Aorta (tissue), 5 donors: ENCODE measurements around the gene EVL. TPM values are rescaled to one million over a fixed set of nuclear protein-coding genes. Genes with fewer than 3 reads are reported as not detected.

Source experiments
- ATAC-seq: fragments of 200-7000 bp; cut with Tn5 transposase; one replicate; pipeline ENCODE4 v1.9.1; 2022; ENCODE audit warnings: moderate library complexity; ENCODE audit not compliant: low FRiP score
- DNase-seq, 2 donors: peaks; one replicate each; pipeline ENCODE4 v3.0.0-alpha.2; 2020
- H3K27ac ChIP-seq, 2 donors: one replicate each; pipeline ENCODE4 v1.5.1; 2013; ENCODE audit warnings: low read length in 2 of 2, mild to moderate bottlenecking in 2 of 2, moderate library complexity in 2 of 2, control low read depth in 1 of 2, inconsistent platforms in 1 of 2, low read depth in 1 of 2
- H3K27me3 ChIP-seq, 2 donors: one replicate each; pipeline ENCODE4 v1.6.1; 2013; ENCODE audit warnings: control low read depth in 1 of 2, low read length in 1 of 2, mild to moderate bottlenecking in 1 of 2, moderate library complexity in 1 of 2; ENCODE audit not compliant: insufficient read depth in 2 of 2, control insufficient read depth in 1 of 2
- H3K36me3 ChIP-seq, 2 donors: one replicate each; pipeline ENCODE4 v1.6.1; 2013; ENCODE audit warnings: control low read depth in 1 of 2, low read length in 1 of 2, mild to moderate bottlenecking in 1 of 2; ENCODE audit not compliant: insufficient read depth in 2 of 2, control insufficient read depth in 1 of 2
- H3K4me1 ChIP-seq, 2 donors: one replicate each; pipeline ENCODE4 v1.6.1; 2013; ENCODE audit warnings: low read length in 2 of 2, control low read depth in 1 of 2, mild to moderate bottlenecking in 1 of 2, moderate library complexity in 1 of 2; ENCODE audit not compliant: insufficient read depth in 2 of 2, control insufficient read depth in 1 of 2
- H3K4me3 ChIP-seq, 2 donors: one replicate each; pipeline ENCODE4 v1.5.1; 2013; ENCODE audit warnings: low read length in 2 of 2, control low read depth in 1 of 2, mild to moderate bottlenecking in 1 of 2
- H3K9me3 ChIP-seq: one replicate; pipeline ENCODE4 v1.6.1; 2013; ENCODE audit warnings: mild to moderate bottlenecking, low read length; ENCODE audit not compliant: control insufficient read depth
- WGBS, 2 donors: extraction: QIAGEN DNeasy Blood & Tissue Kit; methylation state at CpG; one replicate each; pipeline ENCODE4 v1.1.7; 2013; 5-methylcytosine and 5-hydroxymethylcytosine counted together
- intact Hi-C, 2 donors: fragments of 100-400 bp; cut with DNase I; formaldehyde crosslinking; loops; one replicate each; pipeline versions ENCODE4 v1.14.2 to v1.15.0; 2022
- polyA plus RNA-seq, 2 donors: library from polyadenylated mRNA; stranded (reverse); fragments of 200-250 nt; gene quantifications; one replicate each; pipeline ENCODE4 v1.2.3, GENCODE V29; 2013
- total RNA-seq, 2 donors: library from RNA; stranded (reverse); fragmentation: NEBNext Ultra II Directional; extraction: Animal tissue kit (Norgen Biotek cat#: 25700); gene quantifications; one replicate each; pipeline ENCODE4 v1.2.1, GENCODE V29; 2021
- donor health status: healthy with polysubstance abuse.
- donor health status: Bipolar disorder and iron deficiency.
- donor health status: DM: no; HTN: no; CAD: no.
- donor health status: DM: no; HTN: no; CAD: no.
- donor health status: DM: yes; HTN: yes; CAD: no.

The EVL gene
- total and polyA plus RNA-seq, 4 donors, result 21.3 to 133 (median 55.7) TPM

GRCh38 chr14:100067481-100067880 is 2.3 kb downstream of the EVL start:
- intact Hi-C loops, result no loop called here
- ATAC-seq, result no peak
- WGBS, 2 donors, result 90 to 91% methylated on average over 6 of the region's 6 CpGs
- Histone ChIP-seq H3K36me3 (no peaks in the 10 kb centered on the region), H3K27ac (no peak overlapping the region), H3K4me3 (no peak overlapping the region), H3K9me3 (no peaks in the 10 kb centered on the region), H3K4me1 (no peaks in the 10 kb centered on the region), H3K27me3 (no peaks in the 10 kb centered on the region)
- DNase-seq, result no peak

GRCh38 chr14:100067971-100068959 is 3.0 kb downstream of the EVL start:
- DNase-seq, result peak in 1 of 2 donors; percentile 69
- Histone ChIP-seq H3K27ac (no peak overlapping the region), H3K4me3 (no peak overlapping the region), H3K27me3 (no peaks in the 10 kb centered on the region), H3K36me3 (no peaks in the 10 kb centered on the region), H3K9me3 (no peaks in the 10 kb centered on the region), H3K4me1 (no peaks in the 10 kb centered on the region)
- intact Hi-C loops, result no loop called here
- peak; percentile 36 for ATAC-seq
- 91 to 94% methylated on average over 18 of the region's 18 CpGs for WGBS, 2 donors

GRCh38 chr14:100069161-100069800 is 4.1 kb downstream of the EVL start:
- no peaks in the 10 kb centered on the region for H3K9me3 ChIP-seq
- ATAC-seq (no peak), DNase-seq (no peak)
- H3K4me1 ChIP-seq, result no peaks in the 10 kb centered on the region
- WGBS, 2 donors, result 96 to 99% methylated on average over 9 of the region's 9 CpGs
- H3K27me3 ChIP-seq, result no peaks in the 10 kb centered on the region
- H3K27ac ChIP-seq, result no peak overlapping the region
- intact Hi-C loops, result no loop called here
- no peaks in the 10 kb centered on the region for H3K36me3 ChIP-seq
- H3K4me3 ChIP-seq, result no peak overlapping the region

- Histone ChIP-seq H3K27me3 (no peaks in the 10 kb centered on the region), H3K9me3 (no peaks in the 10 kb centered on the region), H3K4me1 (no peaks in the 10 kb centered on the region), H3K4me3 (no peak overlapping the region), H3K27ac (no peak overlapping the region), H3K36me3 (no peaks in the 10 kb centered on the region)
- ATAC-seq (no peak), DNase-seq (no peak)
- WGBS, 2 donors, result 91 to 92% methylated on average over 11 of the region's 11 CpGs
- intact Hi-C loops, result no loop called here
These were observed 5.1 kb downstream of the EVL start for GRCh38 chr14:100070310-100070709.

- Histone ChIP-seq H3K27ac (no peak overlapping the region), H3K27me3 (no peaks in the 10 kb centered on the region), H3K9me3 (no peaks in the 10 kb centered on the region), H3K4me1 (no peaks in the 10 kb centered on the region), H3K4me3 (no peak overlapping the region), H3K36me3 (no peaks in the 10 kb centered on the region)
- intact Hi-C loops, result no loop called here
- WGBS, 2 donors, result 85 to 92% methylated on average over 3 of the region's 3 CpGs
- DNase-seq (no peak), ATAC-seq (no peak)
These were observed 6.3 kb downstream of the EVL start for GRCh38 chr14:100071545-100071944.

GRCh38 chr14:100072783-100073346 is 7.6 kb downstream of the EVL start:
- Histone ChIP-seq H3K4me1 (no peaks in the 10 kb centered on the region), H3K27me3 (no peaks in the 10 kb centered on the region), H3K36me3 (no peaks in the 10 kb centered on the region), H3K9me3 (no peaks in the 10 kb centered on the region), H3K4me3 (no peak overlapping the region), H3K27ac (no peak overlapping the region)
- ATAC-seq (no peak), DNase-seq (no peak)
- intact Hi-C loops, result no loop called here
- WGBS, 2 donors, result 86 to 88% methylated on average over 14 of the region's 14 CpGs

GRCh38 chr14:100073576-100074430 is 8.6 kb downstream of the EVL start:
- no peak overlapping the region for H3K27ac ChIP-seq
- no peaks in the 10 kb centered on the region for H3K9me3 ChIP-seq
- DNase-seq (no peak), ATAC-seq (no peak)
- H3K4me3 ChIP-seq, result no peak overlapping the region
- no peaks in the 10 kb centered on the region for H3K4me1 ChIP-seq
- intact Hi-C loops, result no loop called here
- 85 to 88% methylated on average over 14 of the region's 14 CpGs for WGBS, 2 donors
- no peaks in the 10 kb centered on the region for H3K27me3 ChIP-seq
- no peaks in the 10 kb centered on the region for H3K36me3 ChIP-seq

- intact Hi-C loops, result no loop called here
- no peaks in the 10 kb centered on the region for H3K9me3 ChIP-seq
- ATAC-seq (no peak), DNase-seq (no peak)
- WGBS, 2 donors, result 95 to 99% methylated on average over 7 of the region's 7 CpGs
- no peak overlapping the region for H3K27ac ChIP-seq
- H3K4me1 ChIP-seq, result no peaks in the 10 kb centered on the region
- no peak overlapping the region for H3K4me3 ChIP-seq
- no peaks in the 10 kb centered on the region for H3K36me3 ChIP-seq
- H3K27me3 ChIP-seq, result no peaks in the 10 kb centered on the region
These were observed 9.3 kb downstream of the EVL start for GRCh38 chr14:100074431-100075100.
